Glutamatergic neuron (in vitro differentiated cells): ENCODE measurements around the gene GNAT1. TPM values are rescaled to one million over a fixed set of nuclear protein-coding genes. Genes with fewer than 3 reads are reported as not detected.

Source experiments
- DNase-seq: peaks from one replicate; pipeline ENCODE4 v3.0.0; 2022
- H3K27ac Mint-ChIP-seq: one replicate; pipeline ENCODE4 v1.8.0; 2020; ENCODE audit warnings: mild to moderate bottlenecking, mixed read lengths, inconsistent platforms; ENCODE audit not compliant: unreplicated experiment
- H3K27me3 Mint-ChIP-seq: one replicate; pipeline ENCODE4 v1.8.0; 2020; ENCODE audit warnings: mild to moderate bottlenecking, moderate library complexity, mixed read lengths, inconsistent platforms; ENCODE audit not compliant: unreplicated experiment
- H3K36me3 Mint-ChIP-seq: one replicate; pipeline ENCODE4 v1.8.0; 2020; ENCODE audit warnings: mild to moderate bottlenecking, mixed read lengths, inconsistent platforms; ENCODE audit not compliant: unreplicated experiment
- H3K4me1 Mint-ChIP-seq: one replicate; pipeline ENCODE4 v1.8.0; 2020; ENCODE audit warnings: mild to moderate bottlenecking, low read depth, mixed read lengths, inconsistent platforms; ENCODE audit not compliant: unreplicated experiment
- H3K4me3 Mint-ChIP-seq: one replicate; pipeline ENCODE4 v1.8.0; 2020; ENCODE audit warnings: mild to moderate bottlenecking, mixed read lengths, inconsistent platforms; ENCODE audit not compliant: unreplicated experiment
- H3K9me3 Mint-ChIP-seq: one replicate; pipeline ENCODE4 v1.8.0; 2020; ENCODE audit warnings: mild to moderate bottlenecking, moderate library complexity, mixed read lengths, inconsistent platforms; ENCODE audit not compliant: unreplicated experiment
- long read RNA-seq: library from polyadenylated mRNA; unstranded; transcript quantifications from one replicate; pipeline ENCODE4 v2.0.0, GENCODE V29; 2020; ENCODE audit not compliant: unreplicated experiment
- total RNA-seq: library from RNA; stranded (reverse); fragmentation: NEBNext Ultra II Directional; extraction: Animal tissue kit (Norgen Biotek cat#: 25700); gene quantifications from one replicate; pipeline ENCODE4 v1.2.1, GENCODE V29; 2021; ENCODE audit not compliant: unreplicated experiment
- TF ChIP-seq, protein P1 (sequence below): fragments of 200-600 bp; sonication (generic); IDR thresholded peaks from one replicate; pipeline ENCODE4 v1.5.0; 2021; ENCODE audit not compliant: partially characterized antibody, unreplicated experiment

GNAT1 gene
- total RNA-seq: not detected
- long read RNA-seq: 0 reads

DNA sequence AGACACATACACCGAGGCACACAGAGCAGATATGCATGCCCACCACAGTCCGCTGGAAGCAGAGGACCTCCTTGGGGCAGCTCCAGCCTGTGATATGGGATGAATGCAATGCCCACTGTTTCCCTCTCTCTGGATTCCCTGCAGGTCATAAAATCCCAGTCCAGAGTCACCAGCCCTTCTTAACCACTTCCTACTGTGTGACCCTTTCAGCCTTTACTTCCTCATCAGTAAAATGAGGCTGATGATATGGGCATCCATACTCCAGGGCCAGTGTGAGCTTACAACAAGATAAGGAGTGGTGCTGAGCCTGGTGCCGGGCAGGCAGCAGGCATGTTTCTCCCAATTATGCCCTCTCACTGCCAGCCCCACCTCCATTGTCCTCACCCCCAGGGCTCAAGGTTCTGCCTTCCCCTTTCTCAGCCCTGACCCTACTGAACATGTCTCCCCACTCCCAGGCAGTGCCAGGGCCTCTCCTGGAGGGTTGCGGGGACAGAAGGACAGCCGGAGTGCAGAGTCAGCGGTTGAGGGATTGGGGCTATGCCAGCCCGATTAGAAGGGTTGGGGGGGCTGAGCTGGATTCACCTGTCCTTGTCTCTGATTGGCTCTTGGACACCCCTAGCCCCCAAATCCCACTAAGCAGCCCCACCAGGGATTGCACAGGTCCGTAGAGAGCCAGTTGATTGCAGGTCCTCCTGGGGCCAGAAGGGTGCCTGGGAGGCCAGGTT, at the start of gene GNAT1:
Gene GNAT1 (plus strand): TSS at position 675 of the 725 bp plus-strand sequence. CDS start 116 bp downstream, outside the sequence.
- Mint-ChIP-seq H3K9me3 (no peaks in the 10 kb centered on the region), H3K27me3 (peaks cover 1% of the 10 kb centered on the region), H3K27ac (no peak within 1 kb of the TSS), H3K4me1 (no peaks in the 10 kb centered on the region), H3K36me3 (no peaks in the 10 kb centered on the region), H3K4me3 (no peak within 1 kb of the TSS)
- TF ChIP-seq, protein P1, sequence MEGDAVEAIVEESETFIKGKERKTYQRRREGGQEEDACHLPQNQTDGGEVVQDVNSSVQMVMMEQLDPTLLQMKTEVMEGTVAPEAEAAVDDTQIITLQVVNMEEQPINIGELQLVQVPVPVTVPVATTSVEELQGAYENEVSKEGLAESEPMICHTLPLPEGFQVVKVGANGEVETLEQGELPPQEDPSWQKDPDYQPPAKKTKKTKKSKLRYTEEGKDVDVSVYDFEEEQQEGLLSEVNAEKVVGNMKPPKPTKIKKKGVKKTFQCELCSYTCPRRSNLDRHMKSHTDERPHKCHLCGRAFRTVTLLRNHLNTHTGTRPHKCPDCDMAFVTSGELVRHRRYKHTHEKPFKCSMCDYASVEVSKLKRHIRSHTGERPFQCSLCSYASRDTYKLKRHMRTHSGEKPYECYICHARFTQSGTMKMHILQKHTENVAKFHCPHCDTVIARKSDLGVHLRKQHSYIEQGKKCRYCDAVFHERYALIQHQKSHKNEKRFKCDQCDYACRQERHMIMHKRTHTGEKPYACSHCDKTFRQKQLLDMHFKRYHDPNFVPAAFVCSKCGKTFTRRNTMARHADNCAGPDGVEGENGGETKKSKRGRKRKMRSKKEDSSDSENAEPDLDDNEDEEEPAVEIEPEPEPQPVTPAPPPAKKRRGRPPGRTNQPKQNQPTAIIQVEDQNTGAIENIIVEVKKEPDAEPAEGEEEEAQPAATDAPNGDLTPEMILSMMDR: no peak
- no peak for DNase-seq

DNA sequence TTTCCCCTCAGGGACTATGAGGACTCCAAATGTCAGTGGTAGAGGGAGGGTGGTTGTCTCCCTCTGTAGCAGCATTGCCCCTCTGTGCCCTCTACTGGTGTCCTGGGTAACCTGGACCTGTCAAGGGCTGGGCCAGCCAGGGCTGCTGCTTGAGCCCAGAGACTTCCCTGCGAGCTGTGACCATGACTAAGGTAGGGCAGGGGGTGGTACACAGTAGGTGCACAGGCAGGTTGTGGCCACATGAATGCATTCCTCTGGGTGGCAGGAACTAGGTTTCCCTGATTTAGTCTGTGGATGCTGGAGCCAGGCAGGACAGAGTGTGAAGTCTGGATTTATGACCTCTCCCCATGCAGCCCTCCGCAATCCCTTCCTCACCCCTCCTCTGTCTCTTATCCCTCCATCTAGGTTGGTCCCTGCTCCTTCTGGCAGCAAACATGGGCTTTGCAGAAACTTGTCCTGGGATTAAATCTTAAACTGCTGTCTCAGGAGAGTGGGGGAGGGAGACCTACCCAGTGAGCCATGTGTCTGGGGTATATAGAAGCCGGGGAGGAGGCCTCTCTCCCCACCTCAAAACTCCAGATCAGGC, 45.0 kb upstream of the GNAT1 start:
- Mint-ChIP-seq H3K36me3 (no peaks in the 10 kb centered on the region), H3K27ac (no peak overlapping the region), H3K4me1 (peaks cover 2% of the 10 kb centered on the region), H3K9me3 (peaks cover 5% of the 10 kb centered on the region), H3K27me3 (peaks cover 5% of the 10 kb centered on the region), H3K4me3 (no peak overlapping the region)
- TF ChIP-seq, protein P1: no peak
- DNase-seq: no peak

DNA sequence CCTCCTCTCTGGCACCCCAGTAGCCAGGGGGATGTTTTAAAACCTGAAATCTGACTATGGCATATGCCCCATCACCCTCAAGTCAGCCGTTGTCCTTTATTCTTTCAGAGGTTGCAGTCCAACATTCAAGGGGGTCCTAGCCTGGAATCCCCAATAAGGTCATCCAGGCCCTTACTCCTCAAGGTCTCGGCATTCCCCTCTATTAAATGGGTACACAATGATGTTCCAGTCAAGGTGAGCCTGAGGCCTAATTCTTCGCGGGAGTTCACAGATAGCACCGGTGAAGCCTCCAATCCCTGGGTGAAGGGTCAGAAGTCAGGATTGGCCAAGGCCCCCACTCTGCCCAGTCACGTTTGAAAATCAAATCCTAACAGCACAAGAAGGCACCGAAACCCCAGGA, 44.4 kb upstream of the GNAT1 start:
- no peaks in the 10 kb centered on the region for H3K36me3 Mint-ChIP-seq
- no peak overlapping the region for H3K27ac Mint-ChIP-seq
- H3K4me1 Mint-ChIP-seq: peaks cover 2% of the 10 kb centered on the region
- H3K27me3 Mint-ChIP-seq: peaks cover 5% of the 10 kb centered on the region
- TF ChIP-seq, protein P1: no peak
- H3K9me3 Mint-ChIP-seq: peaks cover 2% of the 10 kb centered on the region
- no peak overlapping the region for H3K4me3 Mint-ChIP-seq
- DNase-seq: no peak

- TF ChIP-seq, protein P1: no peak
- H3K27ac Mint-ChIP-seq: no peak overlapping the region
- peaks cover 2% of the 10 kb centered on the region for H3K4me1 Mint-ChIP-seq
- no peak for DNase-seq
- H3K4me3 Mint-ChIP-seq: no peak overlapping the region
- no peaks in the 10 kb centered on the region for H3K36me3 Mint-ChIP-seq
- peaks cover 2% of the 10 kb centered on the region for H3K9me3 Mint-ChIP-seq
- peaks cover 2% of the 10 kb centered on the region for H3K27me3 Mint-ChIP-seq
Observed at GRCh38 chr3:50147447-50147846, 44.0 kb upstream of the GNAT1 start.

DNA sequence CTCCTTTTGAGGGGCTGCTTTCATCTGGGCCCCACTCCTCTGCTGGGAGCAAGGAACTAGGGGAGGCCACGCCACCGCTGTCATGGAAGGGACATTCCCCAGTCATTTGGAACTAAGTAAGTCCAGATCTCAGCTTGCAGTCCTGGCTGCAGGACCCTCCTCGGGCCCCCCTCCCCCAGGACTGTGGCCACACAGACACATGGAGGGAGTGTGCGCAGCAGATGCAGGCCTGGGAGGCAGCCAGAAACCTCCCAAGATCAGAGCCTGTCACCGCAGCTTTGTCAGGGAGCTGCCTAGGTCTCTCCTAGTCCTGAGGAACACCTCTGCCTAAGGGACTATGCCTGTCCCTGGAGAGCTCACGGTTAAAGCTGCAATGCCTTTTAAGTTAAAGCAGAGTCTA, 43.5 kb upstream of the GNAT1 start:
- H3K4me1 Mint-ChIP-seq: peaks cover 2% of the 10 kb centered on the region
- peaks cover 2% of the 10 kb centered on the region for H3K27me3 Mint-ChIP-seq
- no peak overlapping the region for H3K27ac Mint-ChIP-seq
- H3K4me3 Mint-ChIP-seq: no peak overlapping the region
- peaks cover 2% of the 10 kb centered on the region for H3K9me3 Mint-ChIP-seq
- H3K36me3 Mint-ChIP-seq: no peaks in the 10 kb centered on the region
- TF ChIP-seq, protein P1: no peak
- DNase-seq: no peak
